Measurements from ENCODE around the gene SNX21.

Gene SNX21

DNA sequence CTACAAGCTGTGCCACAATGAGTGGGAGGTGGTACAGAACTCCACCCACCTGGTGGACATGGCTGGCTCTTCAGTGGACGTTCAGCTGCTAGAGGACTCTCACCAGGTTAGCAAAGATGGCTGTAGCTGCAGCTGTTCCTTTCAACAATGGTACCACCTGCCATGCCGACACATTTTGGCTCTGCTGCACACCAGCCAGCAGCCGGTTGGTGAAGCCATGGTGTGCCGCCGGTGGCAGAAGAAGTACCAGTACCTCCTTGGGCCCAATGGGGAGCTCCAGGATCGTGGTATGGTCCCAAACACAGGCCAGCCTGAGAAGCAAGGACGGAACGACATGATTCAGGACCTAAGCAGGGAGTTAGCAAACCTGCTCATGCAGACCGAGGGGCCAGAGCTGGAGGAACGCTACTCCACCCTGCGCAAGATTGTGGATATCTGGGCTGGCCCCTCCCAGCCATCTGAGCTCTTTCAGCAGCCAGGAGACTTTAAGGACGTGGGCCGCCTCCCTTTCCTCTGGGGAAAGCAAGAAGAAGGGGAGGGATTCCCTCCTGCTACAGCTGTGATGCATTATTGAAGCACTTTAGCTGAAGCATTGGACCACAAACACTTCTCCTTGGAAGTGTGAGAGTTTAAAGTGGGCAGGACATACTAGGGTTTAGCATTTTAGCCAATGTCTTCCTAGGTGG, 44.6 kb downstream of the SNX21 start:
- DNase-seq (ENCODE audit: low read depth in 3 of 3, low spot score in 1 of 3): no peak

DNA sequence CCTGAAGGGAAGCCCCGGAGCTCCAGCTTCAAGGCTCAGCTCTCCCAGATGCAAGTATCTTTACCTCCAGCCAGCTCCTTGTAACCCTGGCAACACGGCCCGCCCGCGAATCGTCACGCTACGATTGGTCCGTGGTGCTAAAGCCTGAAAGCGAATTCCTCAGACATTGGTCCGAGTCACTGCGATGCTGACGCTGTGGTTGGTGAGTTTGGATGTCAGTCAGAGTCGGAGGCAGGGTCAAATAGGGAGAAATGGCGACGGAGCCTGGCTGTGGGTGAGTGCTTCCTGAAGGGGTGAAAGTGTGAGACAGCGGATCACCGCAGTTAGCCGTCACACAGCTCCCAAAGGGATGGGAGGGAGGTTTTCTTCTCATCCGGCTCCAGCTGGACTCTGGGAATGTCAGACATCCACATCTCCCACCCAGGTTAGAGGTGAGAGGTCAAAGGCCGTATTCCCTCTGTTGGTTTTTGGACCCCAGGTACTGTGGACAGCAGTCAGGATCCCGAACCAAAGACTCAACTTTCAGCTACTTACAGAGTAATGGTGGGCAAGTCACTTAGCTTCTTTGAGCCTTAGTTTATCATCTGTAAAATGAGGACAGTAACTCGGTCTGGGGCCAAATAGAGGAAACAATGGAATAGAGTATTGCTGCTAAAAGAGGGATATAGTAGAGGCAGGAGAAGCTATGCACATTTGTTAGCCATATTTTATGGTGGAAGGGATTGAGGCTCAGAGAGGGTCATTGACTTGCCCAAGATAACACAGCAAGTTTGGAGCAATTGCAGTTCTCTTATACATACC, 47.6 kb downstream of the SNX21 start, which contains the start of gene ZSWIM1:
Gene ZSWIM1, plus strand, starts transcription at position 240 of the 801 bp plus-strand sequence. CDS start 1,366 bp downstream, outside the sequence.
- DNase-seq (ENCODE audit: low read depth in 3 of 3, low spot score in 1 of 3): peak; percentile 96 to 97 (median 96)

DNA sequence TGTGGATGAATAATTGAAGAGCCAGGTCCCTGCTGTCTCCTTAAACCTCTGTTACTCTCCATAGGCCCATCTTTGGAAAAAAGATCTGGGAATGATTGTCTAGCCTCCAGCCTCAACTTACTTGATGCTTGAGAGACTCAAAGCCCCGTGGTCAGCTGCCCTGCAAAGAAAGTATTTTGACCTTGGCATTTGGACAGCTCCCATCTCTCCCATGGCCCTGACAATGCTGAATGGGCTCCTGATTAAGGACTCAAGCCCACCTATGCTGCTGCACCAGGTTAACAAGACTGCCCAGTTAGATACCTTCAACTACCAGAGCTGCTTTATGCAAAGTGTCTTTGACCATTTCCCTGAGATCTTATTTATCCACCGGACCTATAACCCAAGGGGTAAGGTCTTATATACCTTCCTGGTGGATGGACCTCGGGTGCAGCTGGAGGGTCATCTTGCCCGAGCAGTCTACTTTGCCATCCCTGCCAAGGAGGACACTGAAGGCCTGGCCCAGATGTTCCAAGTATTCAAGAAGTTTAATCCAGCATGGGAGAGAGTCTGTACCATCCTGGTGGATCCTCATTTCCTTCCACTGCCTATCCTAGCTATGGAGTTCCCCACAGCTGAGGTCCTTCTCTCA, 49.0 kb downstream of the SNX21 start:
- no peak for DNase-seq (ENCODE audit: low read depth in 3 of 3, low spot score in 1 of 3)

DNA sequence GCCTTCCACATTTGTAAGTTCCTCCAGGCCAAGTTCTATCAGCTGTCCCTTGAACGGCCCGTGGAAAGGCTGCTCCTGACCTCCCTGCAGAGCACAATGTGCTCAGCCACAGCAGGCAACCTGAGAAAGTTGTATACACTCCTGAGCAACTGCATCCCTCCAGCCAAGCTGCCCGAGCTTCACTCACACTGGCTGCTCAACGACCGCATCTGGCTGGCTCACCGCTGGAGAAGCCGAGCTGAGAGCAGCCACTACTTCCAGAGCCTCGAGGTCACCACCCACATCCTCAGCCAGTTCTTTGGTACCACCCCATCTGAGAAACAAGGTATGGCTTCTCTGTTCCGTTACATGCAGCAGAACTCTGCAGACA, 49.5 kb downstream of the SNX21 start:
- no peak for DNase-seq (ENCODE audit: low read depth in 3 of 3, low spot score in 1 of 3)

DNA sequence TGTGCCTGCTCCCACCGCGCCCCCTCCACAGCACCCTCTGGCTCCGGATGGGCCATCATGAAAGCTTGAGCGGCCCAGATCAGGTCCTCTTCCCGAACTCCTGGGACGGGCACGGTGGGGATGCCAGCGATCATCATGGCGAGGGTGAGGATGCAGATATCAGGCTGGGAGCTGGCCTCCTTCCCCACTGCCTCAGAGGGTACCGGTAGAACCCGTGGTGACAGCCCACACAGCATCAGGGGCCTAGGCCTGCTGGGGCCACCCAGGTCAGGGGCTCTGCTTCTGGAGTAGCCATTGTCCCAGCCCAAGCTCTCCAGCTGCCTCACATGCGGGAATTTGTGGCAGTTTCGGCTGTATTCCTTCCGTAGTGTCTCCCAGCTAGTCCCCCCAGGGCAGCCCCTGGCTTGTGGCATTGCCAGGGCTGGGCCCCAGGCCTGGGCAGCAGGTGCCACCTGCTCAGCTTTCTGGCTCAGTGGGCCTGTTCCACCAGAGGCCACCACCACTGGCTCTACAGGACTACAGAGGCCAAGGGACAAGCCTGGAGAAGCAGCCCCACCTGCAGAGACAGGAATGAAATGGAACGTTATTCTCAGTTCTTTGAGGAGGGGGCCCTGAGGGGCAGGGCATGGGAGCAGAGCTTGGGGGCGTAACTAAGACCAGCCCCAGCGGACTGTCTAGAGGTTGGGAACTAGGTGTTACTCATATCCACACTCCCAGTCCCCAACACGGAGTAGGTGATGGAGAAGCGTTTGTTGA, 53.2 kb downstream of the SNX21 start:
- no peak for DNase-seq (ENCODE audit: low read depth in 3 of 3, low spot score in 1 of 3)

DNA sequence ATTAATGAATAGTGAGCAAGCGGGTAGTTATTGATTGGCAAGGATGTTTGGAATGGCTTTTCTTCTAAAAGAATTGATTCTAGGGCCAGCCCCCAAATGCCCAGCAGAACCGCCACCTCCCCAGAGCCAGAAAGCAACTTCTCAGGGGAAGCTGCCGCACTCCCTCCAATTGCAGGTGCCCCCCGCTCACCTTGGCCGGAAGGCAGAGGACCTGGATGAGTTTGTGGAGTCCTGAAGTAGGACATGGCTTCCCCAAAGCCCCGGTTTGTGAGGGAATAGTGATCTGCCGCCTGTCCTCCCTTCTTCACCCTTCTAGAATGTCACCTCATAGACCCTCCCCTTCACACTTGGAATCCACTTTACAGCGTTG, 53.7 kb downstream of the SNX21 start, which contains the start of gene SPATA25:
Gene SPATA25, minus strand, starts transcription at position 277 of the 370 bp plus-strand sequence. Its CDS starts 32 bp downstream, at position 245.
- no peak for DNase-seq (ENCODE audit: low read depth in 3 of 3, low spot score in 1 of 3)

DNA sequence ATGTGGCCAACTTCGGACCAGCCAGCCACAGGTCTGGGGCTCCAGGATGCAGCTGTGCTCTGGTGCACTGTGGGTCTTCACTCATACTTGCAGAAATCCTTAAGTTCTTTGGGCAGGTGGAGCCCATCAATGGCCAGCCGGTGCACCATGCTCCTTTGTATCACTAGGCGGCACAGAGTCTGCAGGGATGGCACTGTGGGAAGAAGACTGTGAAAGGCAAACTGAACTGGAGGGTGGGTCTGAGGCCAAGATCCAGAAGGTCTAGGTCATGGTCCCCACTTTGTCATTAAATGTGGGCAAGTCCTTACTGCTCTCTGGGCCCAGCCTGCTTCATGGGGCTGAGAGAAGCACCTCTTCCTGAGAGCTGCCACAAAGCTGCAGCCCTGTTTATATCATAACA, 55.1 kb downstream of the SNX21 start:
- no peak for DNase-seq (ENCODE audit: low read depth in 3 of 3, low spot score in 1 of 3)

DNA sequence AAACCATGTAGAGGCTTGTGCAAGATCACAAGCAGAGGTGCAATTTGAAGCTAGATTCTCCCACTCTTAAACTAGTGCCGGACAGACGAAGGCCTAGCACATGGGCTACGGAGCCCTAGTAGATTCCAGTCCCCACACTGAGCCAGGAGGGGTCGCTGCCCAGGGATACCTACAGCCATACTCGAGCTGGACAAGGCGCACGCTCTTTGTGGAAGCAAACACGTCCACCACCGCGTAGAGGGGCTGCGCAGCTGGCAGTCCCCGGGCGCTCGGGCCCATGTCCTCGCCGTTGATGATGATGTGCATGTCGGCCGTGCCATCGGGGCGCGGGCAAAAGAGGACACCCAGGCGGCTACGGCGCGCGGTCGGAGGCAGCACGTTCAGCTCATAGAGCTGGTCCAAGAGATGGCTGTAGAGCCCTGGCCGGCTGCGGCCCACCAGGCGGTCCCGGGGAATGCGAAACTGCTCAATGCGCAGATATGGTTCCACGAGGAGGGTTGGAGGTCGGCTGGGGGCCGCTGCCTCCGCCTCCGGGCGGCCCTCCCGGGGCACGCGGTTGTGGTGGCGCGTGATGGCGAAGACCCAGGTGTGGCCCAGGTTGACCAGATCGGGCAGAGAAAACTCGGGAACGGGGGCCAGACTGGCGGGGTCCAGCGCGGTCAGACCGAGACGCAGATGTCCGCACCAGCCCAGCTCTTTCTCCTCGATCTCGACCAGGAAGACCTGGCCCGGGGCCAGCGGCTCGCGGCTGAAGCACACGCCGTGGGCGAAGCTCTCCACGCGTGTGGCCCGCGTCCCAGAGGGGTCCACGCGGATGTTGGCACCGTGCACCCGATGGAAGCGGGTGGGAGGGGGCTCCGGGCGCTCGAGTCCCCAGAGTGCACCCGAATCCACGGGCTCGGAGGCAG, 56.7 kb downstream of the SNX21 start:
- peak in 1 of 3 donors; percentile 27 for DNase-seq (ENCODE audit: low read depth in 3 of 3, low spot score in 1 of 3)

DNA sequence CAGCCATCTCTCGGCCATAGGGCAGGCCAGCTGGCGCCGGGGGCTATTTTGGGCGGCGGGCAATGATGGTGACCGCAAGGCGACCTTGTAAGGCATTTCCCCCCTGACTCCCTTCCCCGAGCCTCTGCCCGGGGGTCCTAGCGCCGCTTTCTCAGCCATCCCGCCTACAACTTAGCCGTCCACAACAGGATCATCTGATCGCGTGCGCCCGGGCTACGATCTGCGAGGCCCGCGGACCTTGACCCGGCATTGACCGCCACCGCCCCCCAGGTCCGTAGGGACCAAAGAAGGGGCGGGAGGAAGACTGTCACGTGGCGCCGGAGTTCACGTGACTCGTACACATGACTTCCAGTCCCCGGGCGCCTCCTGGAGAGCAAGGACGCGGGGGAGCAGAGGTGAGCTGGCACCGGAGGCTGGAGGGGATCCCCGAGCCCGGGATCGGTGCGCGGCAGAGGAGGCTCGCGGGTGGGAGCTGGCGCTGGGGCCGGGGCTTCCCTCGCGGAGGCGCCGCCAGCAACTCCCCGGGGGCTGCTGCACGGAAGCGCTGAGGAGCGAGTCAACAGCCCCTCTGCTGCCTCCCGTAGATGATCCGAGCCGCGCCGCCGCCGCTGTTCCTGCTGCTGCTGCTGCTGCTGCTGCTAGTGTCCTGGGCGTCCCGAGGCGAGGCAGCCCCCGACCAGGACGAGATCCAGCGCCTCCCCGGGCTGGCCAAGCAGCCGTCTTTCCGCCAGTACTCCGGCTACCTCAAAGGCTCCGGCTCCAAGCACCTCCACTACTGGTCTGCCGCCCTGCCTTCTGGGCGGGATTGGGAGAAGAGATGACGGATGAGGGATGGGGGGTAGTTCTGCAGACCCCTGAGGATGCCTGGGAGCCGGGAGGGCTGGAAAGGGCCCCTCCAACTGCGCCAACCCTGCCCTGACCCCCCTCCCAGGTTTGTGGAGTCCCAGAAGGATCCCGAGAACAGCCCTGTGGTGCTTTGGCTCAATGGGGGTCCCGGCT, 57.7 kb downstream of the SNX21 start, which contains the start of the genes CTSA and NEURL2:
Gene CTSA, plus strand, starts transcription at position 351 of the 999 bp plus-strand sequence. Its CDS starts 234 bp downstream, at position 585.
Gene NEURL2, minus strand, starts transcription at position 224 of the 999 bp plus-strand sequence. Its CDS starts 217 bp downstream, at position 7.
- DNase-seq (ENCODE audit: low read depth in 3 of 3, low spot score in 1 of 3): peak; percentile 60 to 79 (median 67)

DNA sequence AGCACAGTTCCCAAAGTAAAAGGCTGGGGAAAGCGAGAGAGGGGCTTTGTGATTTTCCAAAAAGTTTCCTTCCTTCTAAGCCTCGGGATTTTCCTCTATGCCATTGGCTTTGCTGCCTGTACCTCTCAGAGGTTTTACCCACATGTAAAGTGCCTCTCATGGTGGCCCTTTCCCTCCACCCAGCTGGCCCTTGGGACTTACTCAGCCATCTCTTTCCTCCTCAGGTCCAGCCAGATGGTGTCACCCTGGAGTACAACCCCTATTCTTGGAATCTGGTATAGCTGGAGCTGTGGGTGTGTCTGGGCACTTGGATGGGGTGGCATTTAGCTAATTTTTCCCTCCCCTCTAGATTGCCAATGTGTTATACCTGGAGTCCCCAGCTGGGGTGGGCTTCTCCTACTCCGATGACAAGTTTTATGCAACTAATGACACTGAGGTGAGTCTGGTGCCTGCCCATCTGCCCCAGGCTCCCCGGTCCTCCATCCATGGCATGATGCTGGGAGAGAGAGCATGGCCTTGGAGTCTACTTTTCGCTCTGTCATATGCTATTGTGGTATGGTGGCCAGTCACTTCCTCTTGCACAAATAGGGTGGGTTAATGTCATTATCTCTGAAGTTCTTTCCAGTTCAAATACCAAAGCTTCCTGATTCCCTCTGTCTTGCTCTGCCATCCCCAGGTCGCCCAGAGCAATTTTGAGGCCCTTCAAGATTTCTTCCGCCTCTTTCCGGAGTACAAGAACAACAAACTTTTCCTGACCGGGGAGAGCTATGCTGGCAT, 58.6 kb downstream of the SNX21 start:
- no peak for DNase-seq (ENCODE audit: low read depth in 3 of 3, low spot score in 1 of 3)
